HG03108 (cell line): ENCODE results near the gene RCN2.
A peak's percentile ranks its signal among the peaks of the same experiment; 100 is the strongest.

Experiments
- ATAC-seq: cut with Tn5 transposase; IDR thresholded peaks from one replicate; pipeline ENCODE4 v1.9.1; 2021; ENCODE audit warnings: moderate library complexity; ENCODE audit not compliant: unreplicated experiment

RCN2 gene

DNA sequence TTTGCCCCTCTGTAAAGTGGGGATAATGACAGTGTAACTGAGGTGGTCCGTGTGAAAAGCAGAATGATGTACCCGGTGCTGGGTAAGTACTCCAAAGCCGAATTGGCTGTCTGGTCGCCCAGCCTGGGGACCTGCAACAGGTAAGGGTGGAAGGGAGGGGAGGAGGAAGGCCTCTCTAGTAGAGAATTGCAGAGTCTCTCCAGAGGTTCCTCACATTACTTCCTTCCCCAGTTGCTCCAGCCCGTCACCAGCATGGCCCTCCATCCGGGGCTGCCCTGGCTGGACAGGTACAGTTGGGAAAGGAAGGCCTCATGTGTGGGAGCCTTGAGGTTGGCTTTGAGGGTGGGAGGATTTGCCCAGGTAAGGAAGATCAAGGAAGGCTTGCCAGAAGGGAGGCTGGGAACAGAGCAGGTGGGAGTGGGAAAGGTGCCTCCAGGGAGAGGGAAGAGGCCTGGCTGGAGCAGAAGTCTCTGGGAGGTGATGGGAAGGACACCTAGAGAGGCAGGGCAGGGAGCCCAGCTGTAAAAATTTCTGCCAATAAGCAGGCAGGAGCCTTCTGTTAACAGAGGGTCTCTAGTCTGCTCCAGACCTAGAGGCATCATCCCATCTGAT is 61.7 kb downstream of the RCN2 start:
- ATAC-seq, result no peak

DNA sequence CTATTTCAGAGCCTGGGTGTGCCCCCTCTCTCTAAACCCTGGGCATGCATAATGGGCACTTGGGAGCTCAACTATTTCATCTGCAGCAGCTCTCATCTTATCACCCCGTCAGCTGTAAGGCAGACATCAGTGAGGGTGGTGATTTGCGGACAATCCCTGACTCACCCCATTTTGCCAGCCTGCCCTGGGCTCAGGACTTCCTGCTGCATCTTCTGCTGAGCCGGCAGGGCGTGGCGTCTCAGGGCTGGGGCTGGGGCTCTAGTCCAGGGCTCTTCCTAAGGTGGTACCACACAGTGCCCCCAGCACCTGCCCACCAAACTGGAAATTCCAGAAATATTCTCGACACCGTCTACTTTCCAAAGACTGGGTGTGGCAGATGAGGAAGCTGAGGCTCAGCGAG is 62.5 kb downstream of the RCN2 start:
- ATAC-seq, result no peak

DNA sequence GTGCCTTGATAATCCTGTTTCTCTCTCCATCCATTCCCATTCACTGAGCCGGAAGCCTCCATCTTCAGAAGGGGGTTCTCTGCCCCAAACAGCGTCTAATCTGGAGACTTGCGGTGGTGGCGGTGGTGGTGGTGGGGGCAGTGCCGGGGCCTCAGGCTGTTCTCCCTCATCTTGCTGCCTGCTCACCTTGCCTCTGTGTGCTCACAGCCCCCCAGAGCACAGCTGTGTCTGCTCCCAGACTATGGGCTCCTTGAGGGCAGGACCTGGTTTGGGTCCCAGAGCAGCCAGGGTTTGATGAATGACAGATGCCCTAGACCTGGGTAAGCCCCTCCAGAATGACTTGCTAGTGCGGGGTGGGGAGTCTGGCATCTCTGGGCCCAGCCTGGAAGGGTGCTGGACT is 62.9 kb downstream of the RCN2 start:
- no peak for ATAC-seq

DNA sequence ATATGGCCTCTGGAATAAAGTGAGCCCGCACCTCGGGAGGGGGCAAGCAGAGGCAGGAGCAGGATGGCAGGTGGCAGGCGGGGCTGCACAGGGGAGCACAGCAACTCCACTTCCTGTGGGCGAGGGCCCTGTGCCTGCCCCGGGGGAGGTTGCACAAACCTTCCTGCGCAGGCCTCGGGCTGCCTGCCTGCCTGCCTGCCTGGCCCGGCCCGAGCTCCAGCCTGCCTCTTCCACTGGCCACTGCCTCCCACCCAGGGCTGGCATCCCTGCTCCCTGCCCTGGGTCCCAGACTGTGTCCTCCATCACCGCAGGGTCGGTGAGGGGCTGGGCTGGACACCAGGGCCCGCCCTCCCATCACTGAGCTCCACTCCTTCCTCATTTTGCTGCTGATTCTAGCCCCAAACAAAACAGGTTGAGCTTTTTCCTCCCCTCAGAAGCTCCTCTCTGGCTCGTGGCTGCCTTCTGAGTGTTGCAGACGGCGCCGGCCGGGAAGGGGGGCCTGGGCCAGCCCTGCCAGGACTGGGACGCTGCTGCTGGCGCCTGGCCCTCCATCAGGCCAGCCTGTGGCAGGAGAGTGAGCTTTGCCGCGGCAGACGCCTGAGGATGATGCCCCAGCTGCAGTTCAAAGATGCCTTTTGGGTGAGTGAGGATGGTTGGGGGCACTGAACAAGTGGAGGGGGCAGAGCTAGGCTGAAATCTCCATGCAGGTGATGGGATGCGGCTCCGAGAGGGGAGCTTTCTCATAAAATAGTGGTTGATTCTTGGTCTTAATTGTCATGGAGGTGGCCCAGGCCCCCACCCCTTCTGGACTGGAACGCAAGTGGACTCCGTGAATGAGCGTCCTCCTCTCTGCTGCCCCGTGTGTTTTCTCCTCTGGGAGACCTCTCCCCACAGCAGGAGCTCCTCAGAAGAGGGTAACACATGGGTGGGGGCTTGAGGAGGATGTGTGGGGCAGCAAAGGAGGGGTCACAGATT is 63.7 kb downstream of the RCN2 start, which contains the start of gene PSTPIP1:
Gene PSTPIP1 (plus strand): TSS at position 156 of the 975 bp plus-strand sequence. CDS start 448 bp downstream, at position 604.
- peak; percentile 64 for ATAC-seq

DNA sequence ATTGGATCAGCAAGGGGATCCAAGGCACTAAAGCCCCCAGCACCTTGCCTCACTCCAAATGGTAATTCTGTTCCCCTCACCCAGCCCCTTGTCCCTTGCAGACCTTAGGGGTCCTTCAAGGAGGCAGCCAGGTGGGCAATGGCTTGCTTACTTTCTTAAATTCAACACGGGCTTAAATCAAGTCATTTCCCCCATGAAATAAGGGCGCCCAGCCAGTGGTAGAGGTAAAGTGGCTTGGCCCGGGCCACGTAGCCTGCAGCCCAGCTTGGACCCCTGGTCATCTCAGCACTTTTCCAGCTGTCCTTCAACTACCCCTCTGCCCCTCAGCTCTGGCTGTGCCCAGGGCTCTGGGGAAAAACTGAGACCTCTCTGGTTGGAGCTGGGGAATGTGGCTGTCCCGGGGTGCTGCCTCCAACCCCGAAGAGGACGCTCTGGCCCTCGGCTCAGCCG is 64.6 kb downstream of the RCN2 start:
- ATAC-seq, result no peak

DNA sequence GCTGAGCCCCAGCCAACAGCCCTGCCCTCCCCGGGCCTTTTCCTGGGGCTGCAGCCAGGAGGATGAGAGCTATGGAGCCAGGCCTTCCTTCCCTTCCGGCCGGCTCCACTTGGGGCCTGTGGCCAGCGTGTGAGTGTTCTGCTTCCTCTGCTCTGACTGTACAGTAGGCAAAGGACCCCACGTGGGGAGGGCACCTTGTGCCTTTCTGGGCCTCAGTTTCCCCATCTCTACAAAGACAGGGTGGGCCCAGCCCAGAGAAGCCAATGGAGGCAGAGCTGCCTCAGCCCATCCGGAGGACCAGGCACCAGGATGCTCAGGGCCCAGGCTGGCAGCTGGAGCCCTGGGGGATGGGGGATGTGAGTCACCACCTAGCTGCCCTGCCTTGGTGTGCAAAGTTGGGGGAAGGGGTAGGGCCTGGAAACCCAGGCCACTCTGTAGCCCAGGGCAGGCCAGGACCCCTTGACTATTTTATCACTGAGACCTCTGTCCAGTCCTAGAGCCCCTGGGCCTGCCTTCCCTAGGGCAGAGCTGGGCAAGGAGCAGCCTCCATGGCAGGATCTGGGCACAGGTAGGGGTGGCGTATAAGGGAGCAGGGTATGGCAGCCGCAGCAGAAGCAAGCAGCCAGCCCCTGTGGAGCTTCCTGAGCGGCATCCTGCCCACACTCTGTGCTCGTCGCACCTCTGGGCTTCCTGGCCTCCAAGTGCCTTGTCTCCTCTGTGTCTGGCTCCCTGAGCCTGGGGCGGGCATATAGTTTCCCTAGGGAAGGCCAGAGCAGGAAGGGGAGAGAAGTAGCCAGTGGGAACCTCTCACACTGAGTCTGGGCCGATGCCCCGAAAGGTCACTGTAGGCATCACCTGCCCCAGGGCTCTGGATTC is 65.2 kb downstream of the RCN2 start:
- ATAC-seq, result no peak

DNA sequence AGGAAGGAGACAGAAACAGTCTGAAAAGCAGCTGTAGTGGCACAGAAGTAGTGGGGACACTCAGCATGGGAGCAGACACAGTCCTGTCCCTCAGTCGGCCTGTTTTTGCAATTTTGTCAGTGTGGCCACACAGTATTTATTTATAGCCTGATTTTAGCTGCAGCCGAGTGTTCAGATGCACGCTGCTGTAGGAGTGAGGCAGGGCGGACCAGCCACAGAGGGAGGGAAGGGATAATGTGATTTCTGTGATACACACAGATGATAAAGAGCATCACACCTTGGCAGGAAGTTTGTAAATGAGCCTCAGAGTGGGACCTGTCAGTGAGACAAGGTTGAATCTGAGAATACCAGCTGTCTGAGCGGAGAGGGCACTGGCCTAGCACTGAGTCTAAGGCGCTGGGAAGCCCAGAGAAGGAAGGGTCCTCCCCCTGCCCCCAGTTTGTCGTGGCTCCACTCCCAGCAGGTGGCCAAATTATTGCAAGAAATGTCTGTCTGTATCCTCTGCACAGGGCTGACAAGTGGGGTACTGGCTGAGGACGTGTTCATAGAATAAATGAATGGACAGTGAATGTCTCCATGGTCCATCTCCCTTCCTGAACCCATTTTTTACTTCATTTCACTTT is 67.2 kb downstream of the RCN2 start:
- ATAC-seq, result no peak

DNA sequence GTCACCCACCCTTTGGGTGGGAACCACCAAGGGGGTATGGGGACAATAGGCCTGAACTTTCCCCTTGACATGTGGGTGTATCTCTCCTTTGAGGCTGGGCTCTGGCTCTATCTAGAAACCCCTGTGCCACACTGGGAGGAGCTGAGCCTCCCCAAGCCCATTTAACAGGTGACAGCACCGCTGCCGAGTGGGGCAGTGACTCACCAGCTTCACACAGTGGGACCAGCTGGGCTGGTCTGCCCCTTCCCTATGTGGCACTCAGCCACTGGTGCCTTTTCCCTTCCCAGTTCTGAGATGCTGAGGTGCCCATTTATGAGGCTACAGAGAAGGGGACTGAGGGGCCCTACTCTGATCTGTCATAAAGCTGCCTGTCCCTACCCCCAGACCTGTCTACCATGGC is 68.4 kb downstream of the RCN2 start:
- ATAC-seq, result no peak

DNA sequence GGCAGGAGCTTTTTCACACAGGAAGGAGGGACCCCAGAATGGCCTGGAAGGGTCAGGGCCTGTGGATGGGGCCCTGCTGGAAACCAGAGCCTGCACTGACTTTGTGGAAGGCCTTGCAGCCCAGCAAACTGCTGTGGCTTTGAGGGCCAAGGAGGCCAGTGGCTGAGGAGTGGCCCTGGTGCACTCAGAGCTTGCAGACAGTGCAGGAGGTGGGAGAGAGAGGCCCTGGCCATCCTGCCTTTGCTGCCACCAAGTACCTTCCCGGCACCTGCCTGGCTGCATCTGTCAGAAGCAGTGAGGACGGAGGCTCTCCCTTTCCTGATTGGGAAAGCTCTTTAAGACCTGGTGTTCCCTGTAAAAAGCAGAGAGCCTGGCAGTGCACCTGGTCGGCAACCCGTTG is 69.8 kb downstream of the RCN2 start:
- ATAC-seq, result no peak

DNA sequence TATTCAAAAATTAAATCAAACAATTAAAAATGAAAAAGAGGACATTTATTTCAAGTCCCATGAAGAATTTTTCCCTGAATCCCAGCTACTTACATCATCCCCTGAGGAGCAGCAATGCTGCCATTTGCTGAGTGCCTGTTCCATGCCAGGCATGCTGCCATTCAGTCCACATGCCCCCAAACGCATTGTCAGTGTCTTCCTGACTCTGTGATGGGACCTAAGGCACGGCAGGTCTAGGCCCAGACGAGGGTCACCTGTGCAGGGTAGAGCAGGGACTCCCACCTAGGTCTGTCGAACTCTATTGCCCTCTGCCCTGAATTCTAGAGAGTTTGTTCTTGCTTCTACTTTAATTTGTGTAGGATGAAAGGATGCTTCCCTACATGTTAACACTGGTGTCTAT is 70.4 kb downstream of the RCN2 start:
- ATAC-seq, result no peak

DNA sequence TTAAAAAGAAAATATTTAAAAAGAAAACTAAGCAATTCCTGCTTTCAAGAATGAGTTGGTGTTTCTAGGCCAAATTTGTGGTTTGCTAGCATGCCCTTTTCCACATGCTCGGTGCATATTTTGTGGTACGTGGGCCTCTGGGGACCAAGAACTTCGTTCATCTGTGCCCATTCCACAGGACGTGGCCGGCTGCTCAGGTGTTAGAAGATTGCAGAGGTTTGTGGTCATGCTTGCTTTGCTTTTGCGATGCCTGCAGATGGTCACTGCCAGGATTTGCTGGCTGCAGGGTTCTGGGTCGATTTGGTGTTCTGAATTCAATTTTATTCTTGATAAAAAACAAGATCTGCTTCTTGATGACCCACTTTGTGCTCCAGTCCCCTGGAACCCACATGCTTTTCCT is 70.9 kb downstream of the RCN2 start:
- no peak for ATAC-seq

DNA sequence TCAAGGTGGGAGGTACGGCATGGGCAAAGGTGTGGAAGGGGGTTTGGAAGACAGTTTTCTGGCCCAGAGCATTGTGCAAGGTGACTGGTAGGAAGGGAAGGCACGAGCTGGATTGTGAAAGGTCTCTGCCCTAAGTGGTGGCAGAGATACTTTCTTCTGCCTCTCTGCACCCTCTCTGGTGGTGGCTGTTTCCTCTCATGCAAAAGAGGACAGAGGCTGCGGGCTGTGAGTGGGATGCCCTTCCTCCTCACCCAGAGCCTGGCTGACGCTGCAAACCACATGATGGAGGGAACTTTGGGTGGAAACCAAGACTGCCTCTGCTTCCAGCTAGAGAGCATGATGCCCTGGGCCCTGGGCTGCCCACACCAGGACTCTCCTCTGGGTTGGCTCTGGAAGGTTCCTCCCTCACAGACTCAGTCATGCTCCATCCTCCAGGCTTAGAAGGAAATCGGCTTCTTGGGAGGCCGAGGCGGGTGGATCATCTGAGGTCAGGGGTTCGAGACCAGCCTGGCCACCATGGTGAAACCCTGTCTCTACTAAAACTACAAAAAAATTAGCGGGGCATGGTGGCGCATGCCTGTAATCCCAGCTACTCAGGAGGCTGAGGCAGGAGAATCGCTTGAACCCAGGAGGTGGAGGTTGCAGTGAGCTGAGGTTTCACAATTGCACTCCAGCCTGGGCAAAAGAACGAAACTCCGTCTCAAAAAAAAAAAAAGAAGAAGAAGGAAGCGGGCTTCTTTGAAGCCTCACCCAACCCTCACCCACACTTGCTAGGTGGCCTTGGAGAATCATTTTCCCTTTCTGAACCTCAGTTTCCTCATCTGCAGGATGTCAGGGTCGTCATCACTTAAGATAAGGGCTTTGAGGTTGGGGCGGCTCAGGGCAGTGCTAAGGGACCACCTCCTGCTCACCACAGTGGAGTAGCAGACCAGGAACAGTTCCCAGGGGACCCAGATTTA is 71.7 kb downstream of the RCN2 start:
- peak; percentile 80 for ATAC-seq
